Stimulated activated CD8-positive, alpha-beta memory T cell treated with anti-CD3 and anti-CD28 coated beads, Interleukin-12 subunit alpha, Interleukin-12 subunit beta, amount 100 ng/mL, for 1 hour (primary cell): ENCODE data around the gene ASRGL1.

Experiments used
- DNase-seq: peaks from one replicate; pipeline ENCODE4 v3.0.0-alpha.2; 2020; ENCODE audit warnings: low read depth

Gene ASRGL1

DNA sequence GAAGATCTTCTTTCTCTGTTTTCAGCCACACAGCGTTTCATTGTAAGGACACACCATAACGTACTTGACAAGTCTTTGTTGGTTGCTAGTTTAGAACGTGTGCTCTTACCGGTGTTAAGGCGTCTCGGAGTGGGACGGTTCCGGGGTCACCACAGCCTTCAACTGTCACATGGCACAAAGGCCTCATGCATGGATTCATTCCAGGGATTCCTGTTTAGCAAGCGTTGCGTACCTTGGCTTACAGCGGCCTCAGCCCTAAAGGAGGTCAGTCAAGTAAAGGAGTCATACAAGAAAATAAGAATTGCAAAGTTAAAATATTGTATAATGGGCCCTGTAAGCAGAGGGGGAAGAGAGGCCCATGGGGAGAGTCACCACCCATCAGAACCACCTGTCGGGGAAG lies 79.3 kb downstream of the ASRGL1 start:
- no peak for DNase-seq

DNA sequence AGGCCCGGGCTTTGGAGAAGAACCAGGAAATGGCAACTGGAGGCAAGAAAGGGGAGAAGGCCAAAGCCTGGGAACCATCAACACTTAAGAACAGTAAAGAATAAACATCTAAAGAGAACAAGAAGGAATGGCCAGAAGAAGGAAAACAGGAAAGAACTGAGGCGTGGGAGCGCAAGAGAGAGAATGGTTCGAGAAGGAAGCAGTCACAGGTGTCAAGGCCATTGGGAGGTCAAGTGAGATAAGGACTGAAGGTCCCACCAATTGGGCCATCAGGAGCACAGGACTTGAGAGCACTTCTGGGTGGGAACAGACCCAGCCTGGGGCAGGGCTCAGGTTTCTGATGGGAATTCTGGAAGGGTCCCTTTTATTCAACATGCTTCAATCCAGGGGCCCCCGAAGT lies 80.9 kb downstream of the ASRGL1 start:
- DNase-seq, result no peak

DNA sequence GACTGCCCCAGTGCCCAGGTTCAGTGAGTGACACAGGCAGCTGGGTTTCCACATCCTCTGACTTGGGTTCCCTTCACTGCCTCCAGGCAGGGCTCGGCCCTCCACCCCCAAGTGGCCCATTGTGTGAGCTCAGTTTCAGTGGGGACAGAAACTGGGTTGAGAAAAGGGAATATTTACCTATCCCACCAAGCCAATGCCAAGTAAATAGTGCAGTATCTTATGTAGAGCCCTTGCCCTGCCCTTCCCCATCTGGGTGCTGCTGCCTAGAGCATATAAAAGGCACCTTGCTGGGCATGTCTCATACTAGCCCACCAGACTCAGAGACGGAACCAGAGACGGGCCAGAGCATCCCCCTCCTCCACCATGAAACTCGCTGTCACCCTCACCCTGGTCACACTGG lies 81.5 kb downstream of the ASRGL1 start, which contains the start of gene SCGB1A1:
SCGB1A1 (plus strand) TSS at position 301 of the 400 bp plus-strand sequence; CDS start at position 364, 63 bp downstream.
- DNase-seq, result no peak

DNA sequence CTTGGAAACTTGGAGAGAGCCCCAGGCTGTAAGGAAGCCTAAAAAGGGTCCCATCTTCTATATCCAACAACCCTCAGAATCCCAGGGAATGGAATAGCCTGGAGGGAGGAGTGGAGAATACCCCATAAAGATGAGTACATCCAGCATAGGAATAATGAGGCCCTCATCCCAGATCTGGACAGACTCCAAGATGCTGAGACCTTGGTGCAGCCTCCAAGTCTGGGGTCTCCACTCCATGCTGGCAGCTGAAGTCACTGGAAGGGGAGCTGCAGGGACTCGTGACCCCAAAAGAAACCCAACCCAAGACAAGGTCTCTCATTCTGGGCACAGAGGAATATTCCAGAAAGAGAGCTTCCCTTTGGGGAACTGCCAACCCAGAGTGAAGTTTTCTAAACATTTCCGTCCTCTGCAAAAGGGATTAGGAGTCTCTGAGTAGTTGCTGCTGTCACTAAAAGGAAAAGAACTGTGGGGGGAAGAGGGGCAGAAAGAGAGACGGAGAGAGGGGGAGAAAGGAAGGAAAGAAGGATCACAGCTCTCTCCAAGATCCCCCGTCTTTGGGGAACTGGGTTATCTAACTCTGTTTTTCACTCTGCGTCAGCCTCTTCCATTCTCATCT lies 82.2 kb downstream of the ASRGL1 start:
- DNase-seq, result no peak

DNA sequence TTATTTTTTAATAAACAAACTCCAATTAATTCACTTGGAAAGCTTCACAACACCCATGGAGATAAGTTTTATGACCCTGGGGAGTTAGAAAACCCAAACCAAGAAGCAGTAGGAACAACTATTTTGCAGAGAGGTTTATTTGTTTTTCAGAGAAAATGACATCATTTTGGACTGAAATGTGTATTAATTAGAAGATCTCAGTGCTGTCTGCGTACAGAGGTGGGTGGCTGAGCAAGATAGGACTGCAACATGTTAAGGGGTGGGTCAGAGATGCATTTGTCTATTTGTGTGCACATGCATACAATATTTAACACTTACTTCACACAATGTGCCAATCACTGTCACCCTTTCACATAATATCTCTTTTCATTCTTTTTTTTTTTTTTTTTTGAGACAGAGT lies 82.7 kb downstream of the ASRGL1 start:
- DNase-seq, result no peak

DNA sequence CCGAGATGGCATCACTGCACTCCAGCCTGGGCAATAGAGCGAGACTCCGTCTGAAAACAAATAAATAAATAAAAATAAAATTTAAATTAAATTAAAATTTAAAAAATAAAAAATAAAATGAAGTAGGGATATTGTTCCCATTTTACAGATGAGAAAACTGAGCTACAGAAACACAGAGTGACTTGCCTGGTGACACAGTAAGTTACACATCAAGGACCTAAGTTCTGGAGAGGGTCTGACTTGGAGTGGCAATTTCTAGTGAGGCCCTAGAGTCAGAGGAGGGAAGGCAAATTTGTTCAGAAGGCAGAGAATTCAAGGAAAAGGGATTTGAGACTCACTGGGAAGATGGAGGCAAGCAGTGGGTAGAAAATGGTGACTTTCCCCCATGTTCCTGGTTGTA lies 83.6 kb downstream of the ASRGL1 start:
- no peak for DNase-seq

DNA sequence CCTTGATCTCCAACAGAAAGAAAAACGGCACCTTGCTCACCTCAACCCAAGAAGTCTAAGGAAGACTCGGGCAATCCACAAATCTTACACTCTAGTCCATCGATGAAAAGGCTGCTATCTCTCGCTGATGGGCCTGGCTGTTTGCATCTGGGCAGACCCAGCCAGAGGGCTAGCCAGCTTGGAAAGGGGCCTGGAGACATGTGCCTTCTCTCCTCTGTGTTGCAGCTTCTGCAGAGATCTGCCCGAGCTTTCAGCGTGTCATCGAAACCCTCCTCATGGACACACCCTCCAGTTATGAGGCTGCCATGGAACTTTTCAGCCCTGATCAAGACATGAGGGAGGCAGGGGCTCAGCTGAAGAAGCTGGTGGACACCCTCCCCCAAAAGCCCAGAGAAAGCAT lies 84.7 kb downstream of the ASRGL1 start:
- no peak for DNase-seq

DNA sequence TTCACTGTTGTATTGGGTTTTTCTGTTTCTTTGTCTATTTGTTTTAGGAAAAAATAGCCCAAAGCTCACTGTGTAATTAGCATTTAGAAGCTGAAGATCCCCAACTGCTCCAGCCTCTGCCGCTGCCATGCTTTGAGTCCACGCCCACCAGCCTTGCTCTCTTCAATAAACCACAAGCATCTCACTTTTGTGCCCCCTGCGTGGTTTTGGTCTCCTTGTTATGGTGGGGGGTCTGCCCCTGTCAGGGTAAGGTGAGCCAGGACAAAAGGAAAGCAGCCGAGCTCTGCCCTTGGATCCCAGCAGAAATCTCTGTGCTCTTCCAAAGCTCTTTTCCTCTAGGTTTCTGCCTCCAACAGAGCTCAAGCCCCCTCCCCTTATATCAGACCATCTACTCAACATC lies 85.8 kb downstream of the ASRGL1 start:
- DNase-seq, result no peak

DNA sequence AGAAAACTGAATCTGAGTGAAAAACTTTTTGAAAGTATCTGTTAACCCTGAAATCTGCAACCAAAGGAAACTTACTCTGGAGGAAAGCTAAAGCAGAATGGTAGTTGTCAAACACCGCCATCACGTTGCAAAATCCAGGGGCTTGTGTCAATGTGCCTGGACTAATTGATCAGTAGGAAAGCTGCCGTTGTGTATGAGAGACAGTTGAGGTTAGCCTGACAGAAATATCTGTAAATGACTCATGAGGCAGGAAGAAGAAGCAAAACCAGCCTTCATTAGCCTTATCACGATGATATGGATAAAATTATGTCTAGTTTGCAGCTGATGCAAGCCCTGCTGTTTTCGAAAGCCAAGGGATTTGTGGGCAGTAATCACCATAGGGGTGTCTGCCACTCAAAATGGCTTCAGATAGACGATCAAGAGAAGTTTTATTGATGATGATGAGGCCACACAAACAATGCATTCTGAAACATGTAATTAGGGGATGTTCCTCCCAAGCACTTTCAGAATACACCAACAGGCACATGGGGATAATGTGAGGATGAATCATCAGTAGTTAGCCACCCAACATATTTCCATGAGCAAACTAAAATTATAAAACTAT lies 90.5 kb downstream of the ASRGL1 start:
- no peak for DNase-seq

DNA sequence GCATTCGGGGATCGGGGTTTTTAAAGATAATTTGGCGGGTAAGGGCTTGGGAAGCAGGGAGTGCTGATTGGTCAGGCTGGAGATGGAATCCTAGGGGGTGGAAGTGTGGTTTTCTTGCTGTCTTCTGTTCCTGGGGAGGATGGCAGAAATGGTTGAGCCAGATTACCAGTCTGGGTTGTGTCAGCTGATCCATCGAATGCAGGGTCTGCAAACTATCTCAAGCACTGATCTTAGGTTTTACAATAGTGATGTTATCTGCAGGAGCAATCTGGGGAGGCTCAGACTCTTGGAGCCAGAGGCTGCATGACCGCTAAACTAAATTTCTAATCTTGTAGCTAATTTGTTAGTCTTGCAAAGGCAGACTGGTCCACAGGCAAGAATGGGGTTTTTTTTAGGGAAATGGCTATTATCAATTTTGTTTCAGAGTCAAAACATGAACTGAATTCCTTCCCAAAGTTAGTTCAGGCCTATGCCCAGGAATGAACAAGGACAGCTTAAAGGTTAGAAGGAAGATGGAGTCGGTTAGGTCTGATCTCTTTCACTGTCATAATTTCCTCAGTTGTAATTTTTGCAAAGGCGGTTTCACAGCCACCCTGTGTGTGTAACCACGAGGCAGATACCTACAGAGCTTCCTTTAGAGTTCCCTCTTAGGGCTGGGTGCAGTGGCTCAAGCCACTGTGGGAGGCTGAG lies 91.8 kb downstream of the ASRGL1 start:
- DNase-seq, result no peak

DNA sequence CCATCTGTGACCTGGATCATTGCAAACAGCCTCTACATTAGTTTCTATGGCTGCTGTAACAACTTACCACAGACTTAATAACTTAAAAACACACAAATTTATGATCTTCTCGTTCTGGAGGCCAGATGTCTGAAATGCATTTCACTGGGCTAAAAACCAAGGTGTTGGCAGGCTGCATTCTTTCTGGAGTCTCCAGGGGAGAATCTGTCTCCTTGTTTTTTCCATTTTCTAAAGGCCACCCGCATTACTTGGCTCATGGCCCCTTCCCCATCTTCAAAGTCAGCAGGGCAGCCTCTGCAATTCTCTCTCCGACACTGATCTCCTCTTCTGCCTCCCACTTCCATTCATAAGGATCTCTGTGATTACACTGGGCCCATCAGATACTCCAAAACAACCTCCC lies 93.2 kb downstream of the ASRGL1 start:
- DNase-seq, result no peak

DNA sequence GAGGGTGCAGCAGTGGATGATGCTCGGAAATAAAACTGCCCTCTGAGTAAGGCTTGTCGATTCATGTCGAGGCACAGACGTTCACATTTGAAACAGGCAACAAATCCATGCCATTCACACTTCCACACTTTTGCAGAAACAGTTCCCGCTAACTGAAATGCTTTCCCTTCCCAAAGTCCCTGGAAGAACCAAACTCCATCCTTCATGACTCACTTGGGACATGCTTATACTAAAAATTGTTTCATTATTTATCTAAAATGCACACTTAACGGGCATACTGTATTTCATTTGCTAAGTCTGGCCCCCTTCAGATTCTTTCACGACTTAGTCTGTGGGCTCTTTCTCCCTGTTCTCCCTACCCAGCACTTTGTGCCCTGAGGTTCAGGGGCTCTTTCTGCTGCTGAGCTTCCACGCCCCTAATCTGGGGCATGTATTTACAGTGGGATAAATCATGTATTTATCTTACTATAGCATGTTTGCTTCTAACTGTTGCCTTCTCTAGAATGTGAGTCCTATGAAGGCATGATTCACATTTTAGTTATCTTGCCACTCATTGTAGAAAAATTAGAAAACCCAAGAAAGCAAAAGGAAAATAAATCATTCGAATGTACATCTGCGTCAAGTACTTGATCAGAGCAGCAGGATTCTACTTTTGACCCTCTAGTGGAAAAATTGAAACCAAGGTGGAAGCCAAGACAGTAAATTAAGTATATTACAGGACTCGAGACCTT lies 94.1 kb downstream of the ASRGL1 start:
- no peak for DNase-seq

DNA sequence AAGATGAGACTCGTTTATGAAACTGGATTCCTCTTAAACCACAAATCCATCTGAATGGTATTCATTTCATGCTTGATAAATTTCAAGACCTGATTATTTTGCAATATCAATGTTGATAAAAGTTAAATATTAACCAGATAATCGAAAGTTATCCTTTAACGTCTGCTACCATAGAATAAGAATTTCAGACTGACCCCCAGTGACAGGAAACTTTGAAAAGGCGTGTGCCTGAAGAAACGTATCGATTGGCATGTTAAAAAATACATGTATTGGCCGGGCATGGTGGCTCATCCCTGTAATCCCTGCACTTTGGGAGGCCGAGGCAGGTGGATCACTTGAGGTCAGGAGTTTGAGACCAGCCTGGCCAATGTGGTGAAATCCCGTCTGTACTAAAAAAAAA lies 95.4 kb downstream of the ASRGL1 start:
- DNase-seq, result no peak

DNA sequence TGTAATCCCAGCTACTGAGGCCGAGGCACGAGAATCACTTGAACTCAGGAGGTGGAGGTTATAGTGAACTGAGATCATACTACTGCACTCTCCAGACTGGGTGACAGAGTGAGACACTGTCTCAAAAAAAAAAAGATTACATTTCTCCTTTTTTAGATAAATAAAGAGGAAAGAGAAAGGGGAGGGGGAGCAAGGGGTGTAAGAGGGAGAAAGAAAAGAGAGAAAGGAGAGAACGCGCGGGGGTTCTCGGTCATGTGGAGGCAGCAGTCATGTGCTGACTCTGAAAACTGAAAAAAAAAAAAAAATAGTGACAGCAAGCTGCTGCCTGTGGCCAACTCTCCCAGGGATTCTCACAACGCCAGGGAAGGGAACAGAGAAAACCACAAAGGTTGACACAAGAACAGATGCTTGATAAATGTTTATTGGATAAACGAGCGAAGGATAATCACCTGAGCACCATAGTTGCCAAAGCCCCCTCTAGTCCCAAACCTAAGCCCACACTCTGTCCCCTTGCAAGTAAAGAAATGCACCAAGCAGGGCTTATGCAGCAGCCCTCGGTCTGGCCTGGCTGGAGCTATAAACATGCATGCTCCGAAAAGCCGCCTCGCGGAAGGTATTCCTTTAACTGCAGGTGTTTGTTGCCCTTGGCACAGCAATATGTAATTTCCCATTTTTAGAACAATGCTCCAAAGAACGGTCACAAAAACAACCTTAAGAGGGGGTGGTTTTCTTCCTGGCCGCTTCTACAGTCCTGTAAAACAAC lies 96.1 kb downstream of the ASRGL1 start:
- DNase-seq, result no peak

DNA sequence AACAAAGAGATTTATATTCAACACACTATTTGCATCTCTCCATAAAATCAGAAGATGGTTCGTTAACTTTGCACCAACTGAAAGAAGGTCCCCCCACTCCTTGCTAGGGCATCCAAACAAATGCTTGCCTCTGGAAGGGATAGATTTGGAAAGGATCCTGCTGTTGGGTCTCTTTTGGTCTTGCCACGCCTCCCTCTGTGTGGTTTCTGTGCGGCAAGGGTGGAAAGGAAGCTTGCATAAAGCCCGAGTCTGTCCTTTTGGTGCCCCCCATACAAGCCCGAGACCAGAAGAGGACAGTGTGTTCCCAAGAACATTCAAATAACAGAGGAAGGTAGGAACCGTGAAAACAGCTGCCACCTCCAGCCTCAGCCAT lies 96.6 kb downstream of the ASRGL1 start:
- DNase-seq, result no peak

DNA sequence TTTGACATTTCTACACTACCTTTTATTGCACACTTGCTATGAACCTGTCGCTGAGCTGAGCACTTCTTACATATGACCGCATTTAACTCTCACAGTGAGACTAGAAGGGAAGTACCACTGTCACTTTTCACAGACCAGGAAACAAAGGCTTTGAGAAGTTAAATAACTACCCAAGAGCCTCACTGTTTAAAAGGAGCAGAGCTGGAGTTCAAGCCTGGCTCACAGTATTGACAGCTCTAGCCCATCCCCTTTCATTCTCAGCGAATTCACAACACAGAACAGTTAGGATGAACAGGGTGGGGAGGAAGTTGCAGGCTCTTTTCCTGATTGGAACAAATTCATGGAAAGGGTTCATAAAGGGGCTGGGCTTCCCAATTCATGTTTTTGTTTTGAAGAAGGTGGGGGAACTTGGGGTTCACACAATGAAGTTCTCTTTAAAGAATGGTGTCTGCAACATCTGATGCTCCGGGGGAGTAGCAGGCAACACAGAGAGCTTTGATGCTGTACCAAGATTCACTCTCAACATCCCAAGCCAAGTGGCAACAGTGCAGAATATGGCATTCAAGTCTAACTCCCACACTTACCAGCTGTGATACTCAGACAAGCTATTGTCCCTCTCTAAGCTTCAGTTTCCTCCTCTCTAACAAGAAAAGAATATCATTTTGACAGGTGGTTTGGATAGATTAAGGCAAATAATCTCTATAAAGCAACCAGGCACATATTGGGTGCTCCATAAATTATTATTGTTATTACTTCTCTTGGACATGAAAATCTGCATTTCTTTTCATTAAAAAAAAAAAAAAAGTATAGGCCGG lies 98.8 kb downstream of the ASRGL1 start:
- no peak for DNase-seq

DNA sequence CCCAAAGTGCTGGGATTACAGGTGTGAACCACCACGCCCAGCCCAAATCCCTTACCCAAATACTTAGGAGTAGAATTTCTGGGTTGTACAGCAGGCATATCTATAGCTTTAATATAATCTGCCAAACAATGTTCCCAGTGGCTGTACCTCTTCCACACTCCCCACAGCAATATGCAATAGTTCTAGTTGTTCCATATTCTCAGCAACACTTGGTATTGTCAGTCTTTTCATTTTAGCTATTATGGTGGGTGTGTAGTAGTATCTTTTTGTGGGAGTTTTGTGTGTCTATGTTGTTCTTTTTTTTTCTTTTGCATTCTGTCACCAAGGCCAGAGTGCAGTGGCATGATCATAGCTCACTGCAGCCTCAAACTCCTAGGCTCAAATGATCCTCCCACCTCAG lies 100.4 kb downstream of the ASRGL1 start:
- DNase-seq, result no peak

DNA sequence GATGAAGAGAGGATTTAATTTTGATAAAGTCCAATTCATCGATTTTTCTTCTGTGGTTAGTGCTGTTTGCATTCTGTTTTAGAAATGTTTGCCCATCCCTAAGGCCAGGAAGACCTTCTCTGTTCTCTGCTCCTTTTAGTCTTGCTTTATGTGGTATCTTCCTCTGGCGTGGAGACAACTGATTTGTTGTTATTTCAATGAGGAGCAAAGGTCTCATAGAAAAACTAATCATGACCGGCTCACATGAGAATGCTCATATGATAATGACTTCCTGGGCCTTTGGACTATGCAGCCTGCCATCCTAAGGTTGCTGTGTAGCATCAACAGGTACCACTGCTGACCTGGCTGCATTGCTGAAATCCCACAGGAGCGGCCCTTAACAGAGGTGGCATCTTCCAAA lies 101.4 kb downstream of the ASRGL1 start:
- DNase-seq, result no peak

DNA sequence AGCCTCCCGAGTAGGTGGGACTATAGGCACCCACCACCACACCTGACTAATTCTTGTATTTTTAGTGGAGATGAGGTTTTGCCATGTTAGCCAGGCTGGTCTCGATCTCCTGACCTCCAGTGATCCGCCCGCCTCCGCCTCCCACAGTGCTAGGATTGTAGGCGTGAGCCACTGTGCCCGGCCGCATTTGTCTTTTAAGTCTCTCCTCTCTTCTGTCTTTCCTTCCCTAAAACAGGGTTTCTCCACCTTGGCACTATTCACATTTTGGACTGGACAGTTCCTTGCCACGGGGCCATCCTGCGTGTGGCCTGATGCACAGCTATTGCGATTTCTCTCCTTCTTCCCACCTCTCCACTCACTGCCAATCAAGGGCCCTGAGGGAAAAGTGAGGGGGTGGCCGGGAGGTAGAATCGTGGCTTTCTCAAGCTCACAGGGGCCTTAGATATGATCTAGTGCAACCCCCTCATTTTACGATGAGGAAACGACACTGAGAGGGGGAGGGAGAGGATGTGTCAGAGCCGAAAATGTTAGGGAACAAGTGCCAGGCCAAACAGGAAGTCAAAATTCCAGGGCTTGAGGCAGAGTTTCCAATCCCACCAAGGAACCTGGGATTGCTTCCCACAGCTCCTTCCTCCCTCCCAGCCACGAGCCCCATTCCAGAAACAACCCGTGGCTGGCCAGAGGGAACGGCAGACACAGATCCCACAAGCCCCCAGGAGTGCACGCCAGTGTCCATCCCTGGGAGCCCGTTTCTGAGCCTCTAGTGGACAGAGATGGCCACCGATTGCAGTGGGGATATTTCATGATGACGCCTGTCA lies 102.7 kb downstream of the ASRGL1 start:
- DNase-seq, result no peak
